Transverse colon (tissue), 4 donors: ENCODE measurements around the gene SUCLG2. TPM values are rescaled to one million over a fixed set of nuclear protein-coding genes. Genes with fewer than 3 reads are reported as not detected.

Experiments
- DNase-seq: peaks from one replicate; pipeline ENCODE4 v3.0.0-alpha.2; 2019
- H3K27ac ChIP-seq, 4 donors: fragments of 200-600 bp; sonication (generic); 2 replicates each; pipeline ENCODE4 v1.5.1; 2016 to 2018; ENCODE audit warnings: inconsistent platforms in 4 of 4
- H3K27me3 ChIP-seq: fragments of 200-600 bp; sonication (generic); 2 replicates; pipeline ENCODE4 v1.5.1; 2017; ENCODE audit warnings: inconsistent platforms
- H3K36me3 ChIP-seq, 4 donors: fragments of 200-600 bp; sonication (generic); 2 replicates each; pipeline ENCODE4 v1.5.1; 2017 to 2019; ENCODE audit warnings: inconsistent platforms in 4 of 4
- H3K4me1 ChIP-seq, 4 donors: fragments of 200-600 bp; sonication (generic); 2 replicates each; pipeline ENCODE4 v1.5.1; 2017 to 2020; ENCODE audit warnings: inconsistent platforms in 4 of 4
- H3K4me3 ChIP-seq, 4 donors: fragments of 200-600 bp; sonication (generic); 1 replicate in 1 of 4; 2 replicates in 3 of 4; pipeline versions ENCODE4 v1.5.1 to v1.6.1; 2017 to 2019; ENCODE audit warnings: inconsistent platforms in 4 of 4
- H3K9me3 ChIP-seq, 2 donors: fragments of 200-600 bp; sonication (generic); 2 replicates each; pipeline ENCODE4 v1.5.1; 2017 to 2019; ENCODE audit warnings: inconsistent platforms in 2 of 2
- EP300 ChIP-seq: sonication (generic); formaldehyde crosslinking; IDR thresholded peaks from one replicate; pipeline ENCODE4 v1.6.1; 2017; ENCODE audit warnings: antibody characterized with exemption, low read depth
- POLR2A ChIP-seq: fragments of 450-650 bp; IDR thresholded peaks from one replicate; pipeline ENCODE4 v1.6.1; 2016; ENCODE audit warnings: antibody characterized with exemption, mild to moderate bottlenecking, moderate library complexity
- POLR2AphosphoS5 ChIP-seq, 3 donors: sonication (generic); formaldehyde crosslinking; IDR thresholded peaks; one replicate each; pipeline ENCODE4 v1.6.1; 2016; ENCODE audit warnings: antibody characterized with exemption in 3 of 3
- WGBS, 2 donors: methylation state at CpG; one replicate each; pipeline ENCODE4 v1.1.5; 2018; ENCODE audit warnings: low coverage in 1 of 2; 5-methylcytosine and 5-hydroxymethylcytosine counted together
- in situ Hi-C, 4 donors: fragments of 200-750 bp; cut with MboI; loops; one replicate each; pipeline versions ENCODE4 v1.15.0 to v1.15.1; 2017; ENCODE audit warnings: low sequenced_read_pairs in 3 of 4, low pct_ligation_motif_present in 1 of 4, low pct_unique_long_range_greater_than_20kb in 1 of 4
- intact Hi-C: fragments of 100-400 bp; cut with DNase I; formaldehyde crosslinking; loops from one replicate; pipeline ENCODE4 v1.15.1; 2023; ENCODE audit warnings: low total_unique reads
- total RNA-seq, 4 donors: library from RNA; depleted of rRNA; stranded (reverse); fragments of >200 nt; gene quantifications; one replicate each; pipeline ENCODE4 v1.1.0, GENCODE V29; 2016
- TF ChIP-seq, protein P1 (sequence below), 5 experiments: fragments of 200-600 bp in 3 of 5; fragments of 450-650 bp in 2 of 5; sonication (generic) in 3 of 5; IDR thresholded peaks; 1 replicate in 2 of 5; 2 replicates in 3 of 5; pipeline ENCODE4 v1.5.1; 2016 to 2017; ENCODE audit warnings: antibody characterized with exemption in 5 of 5, inconsistent platforms in 3 of 5, mild to moderate bottlenecking in 2 of 5, moderate library complexity in 1 of 5

The SUCLG2 gene
- total RNA-seq, 4 donors from 2014 or later: 59.5 to 269 (median 160) TPM

DNA sequence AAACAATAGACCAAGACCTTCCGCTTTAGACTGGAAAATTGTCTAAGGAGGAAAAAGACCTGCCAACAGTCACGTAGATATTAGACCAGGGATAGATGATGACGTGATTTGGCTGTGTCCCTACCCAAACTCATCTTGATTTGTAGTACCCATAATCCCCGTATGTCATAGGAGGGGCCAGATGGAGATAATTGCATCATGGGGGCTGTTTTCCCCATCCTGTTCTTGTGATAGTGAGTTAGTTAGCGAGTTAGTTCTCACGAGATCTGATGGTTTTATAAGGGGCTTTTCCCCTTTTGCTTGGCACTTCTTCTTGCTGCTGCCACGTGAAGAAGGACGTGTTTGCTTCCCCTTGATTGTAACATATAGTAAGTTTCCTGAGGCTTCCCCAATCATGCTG, 31.7 kb upstream of the SUCLG2 start:
- no peak for DNase-seq
- in situ Hi-C loops: no loop called here
- Histone ChIP-seq H3K36me3 (no peaks in the 10 kb centered on the region), H3K27me3 (no peaks in the 10 kb centered on the region), H3K27ac (no peak overlapping the region), H3K9me3 (no peaks in the 10 kb centered on the region), H3K4me1 (peaks cover 0 to 9% (median 0%) of the 10 kb centered on the region in 4 donors), H3K4me3 (no peak overlapping the region)
- WGBS, 2 donors: 82 to 87% methylated on average over 8 of the region's 8 CpGs
- TF ChIP-seq POLR2AphosphoS5 (IDR thresholded peaks at IDR 0.05) (no peak), EP300 (no peak), POLR2A (no peak)
- TF ChIP-seq, protein P1, sequence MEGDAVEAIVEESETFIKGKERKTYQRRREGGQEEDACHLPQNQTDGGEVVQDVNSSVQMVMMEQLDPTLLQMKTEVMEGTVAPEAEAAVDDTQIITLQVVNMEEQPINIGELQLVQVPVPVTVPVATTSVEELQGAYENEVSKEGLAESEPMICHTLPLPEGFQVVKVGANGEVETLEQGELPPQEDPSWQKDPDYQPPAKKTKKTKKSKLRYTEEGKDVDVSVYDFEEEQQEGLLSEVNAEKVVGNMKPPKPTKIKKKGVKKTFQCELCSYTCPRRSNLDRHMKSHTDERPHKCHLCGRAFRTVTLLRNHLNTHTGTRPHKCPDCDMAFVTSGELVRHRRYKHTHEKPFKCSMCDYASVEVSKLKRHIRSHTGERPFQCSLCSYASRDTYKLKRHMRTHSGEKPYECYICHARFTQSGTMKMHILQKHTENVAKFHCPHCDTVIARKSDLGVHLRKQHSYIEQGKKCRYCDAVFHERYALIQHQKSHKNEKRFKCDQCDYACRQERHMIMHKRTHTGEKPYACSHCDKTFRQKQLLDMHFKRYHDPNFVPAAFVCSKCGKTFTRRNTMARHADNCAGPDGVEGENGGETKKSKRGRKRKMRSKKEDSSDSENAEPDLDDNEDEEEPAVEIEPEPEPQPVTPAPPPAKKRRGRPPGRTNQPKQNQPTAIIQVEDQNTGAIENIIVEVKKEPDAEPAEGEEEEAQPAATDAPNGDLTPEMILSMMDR (IDR thresholded peaks at IDR 0.05): no peak
- intact Hi-C loops: loop anchor here (5.0 kb wide), 1 partner anchor 411 kb away; no protein-coding TSS in a partner anchor

DNA sequence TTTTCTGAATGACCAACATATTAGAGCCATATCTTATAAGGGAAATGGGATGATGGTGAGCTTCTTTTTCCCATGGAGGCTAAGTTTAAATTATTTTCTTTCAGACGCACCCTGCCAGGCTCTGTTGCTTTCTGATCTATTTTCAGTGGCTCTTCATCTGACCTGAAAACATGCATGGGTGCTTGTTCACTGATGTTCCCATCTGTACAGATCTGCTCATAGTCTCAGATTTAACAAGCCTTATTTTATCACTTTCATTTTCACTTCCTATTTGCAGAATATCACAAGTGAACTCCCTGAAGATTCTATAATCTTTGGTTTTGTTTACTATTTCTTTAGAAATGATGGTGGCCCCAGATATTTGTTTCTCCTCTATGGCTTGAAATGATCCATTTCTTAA, 31.1 kb upstream of the SUCLG2 start:
- TF ChIP-seq POLR2AphosphoS5 (IDR thresholded peaks at IDR 0.05) (no peak), EP300 (no peak), POLR2A (no peak)
- TF ChIP-seq, protein P1 (IDR thresholded peaks at IDR 0.05): no peak
- H3K27ac ChIP-seq: no peak overlapping the region
- H3K4me3 ChIP-seq: no peak overlapping the region
- no peaks in the 10 kb centered on the region for H3K27me3 ChIP-seq
- no peak for DNase-seq
- intact Hi-C loops (loop anchor here (5.0 kb wide), 1 partner anchor 412 kb away; no protein-coding TSS in a partner anchor), in situ Hi-C loops (no loop called here)
- peaks cover 0 to 9% (median 0%) of the 10 kb centered on the region in 4 donors for H3K4me1 ChIP-seq
- H3K9me3 ChIP-seq: no peaks in the 10 kb centered on the region
- 46% methylated on average over 1 of the region's 1 CpG; no CpG with 5 or more reads in 1 of the 2 donors for WGBS, 2 donors
- no peaks in the 10 kb centered on the region for H3K36me3 ChIP-seq

DNA sequence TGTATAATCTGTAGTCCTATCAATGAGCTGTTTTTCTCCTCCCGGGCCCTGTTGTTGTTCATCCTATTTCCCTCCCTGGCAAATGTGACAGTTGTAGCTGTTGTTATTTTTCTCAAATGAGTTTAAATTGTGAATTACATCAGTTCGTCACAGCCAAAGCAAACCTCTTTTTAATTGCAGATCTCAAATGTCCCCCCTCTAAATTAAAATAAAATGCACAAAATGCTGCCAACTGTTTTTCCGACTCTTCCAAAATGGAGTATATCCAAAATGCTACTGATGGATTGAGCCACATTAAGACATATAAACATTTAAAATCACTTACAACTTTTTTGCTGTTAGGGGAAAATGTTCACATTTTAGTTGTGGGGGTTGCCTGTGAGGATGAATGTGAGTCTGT, 29.8 kb upstream of the SUCLG2 start:
- TF ChIP-seq, protein P1 (IDR thresholded peaks at IDR 0.05): no peak
- Histone ChIP-seq H3K27me3 (no peaks in the 10 kb centered on the region), H3K36me3 (no peaks in the 10 kb centered on the region), H3K27ac (no peak overlapping the region), H3K9me3 (no peaks in the 10 kb centered on the region), H3K4me3 (no peak overlapping the region), H3K4me1 (peaks cover 0 to 9% (median 0%) of the 10 kb centered on the region in 4 donors)
- in situ Hi-C loops: no loop called here
- 92% methylated on average over 3 of the region's 3 CpGs for WGBS, 2 donors
- intact Hi-C loops: no loop called here
- no peak for DNase-seq

DNA sequence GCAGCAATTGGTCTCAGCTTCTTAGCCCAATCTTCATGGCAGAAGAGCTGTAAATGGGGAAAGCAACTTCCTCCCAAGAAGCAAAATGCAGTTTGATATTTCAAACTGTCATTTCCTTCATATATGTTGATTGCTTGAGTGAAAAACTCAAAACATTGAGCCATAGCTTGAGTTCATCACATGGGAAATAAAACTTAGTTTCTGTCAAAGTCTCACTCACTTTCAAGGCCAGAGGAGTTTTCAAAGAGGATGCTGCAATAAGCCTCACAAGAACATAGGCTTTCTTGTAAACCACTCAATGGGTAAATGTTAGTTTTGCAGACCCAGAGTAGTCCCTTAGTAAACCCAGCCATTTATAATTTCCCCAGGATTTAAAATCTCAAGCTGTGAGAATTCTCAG, 29.1 kb upstream of the SUCLG2 start:
- in situ Hi-C loops: no loop called here
- Histone ChIP-seq H3K36me3 (no peaks in the 10 kb centered on the region), H3K4me3 (no peak overlapping the region), H3K27ac (no peak overlapping the region), H3K9me3 (no peaks in the 10 kb centered on the region), H3K4me1 (peaks cover 0 to 9% (median 0%) of the 10 kb centered on the region in 4 donors), H3K27me3 (no peaks in the 10 kb centered on the region)
- DNase-seq: no peak
- TF ChIP-seq EP300 (no peak), POLR2AphosphoS5 (IDR thresholded peaks at IDR 0.05) (no peak), POLR2A (no peak)
- TF ChIP-seq, protein P1 (IDR thresholded peaks at IDR 0.05): no peak
- intact Hi-C loops: no loop called here
